Measurements from ENCODE around the gene HEXB. TPM values are rescaled to one million over a fixed set of nuclear protein-coding genes. Genes with fewer than 3 reads are reported as not detected.
"Not testable (repeated sequence)": the region's sequence is repeated elsewhere in the genome, so short reads cannot be mapped to it uniquely, and the experiment has no call there.

Gene HEXB
- total and polyA plus RNA-seq, 12 donors, result 68.7 to 225 (median 111) TPM

- no peak for ATAC-seq
- intact Hi-C loops (cut with DNase I), result loop anchor here in 6 of 10 donors (5.0 to 10.0 kb wide), 3 partner anchors 245 to 375 kb away; no protein-coding TSS in a partner anchor
- no peak for DNase-seq
Observed at GRCh38 chr5:74669821-74670220, 15.2 kb upstream of the HEXB start.

GRCh38 chr5:74670396-74671038 lies 14.5 kb upstream of the HEXB start:
- H3K4me3 ChIP-seq, result no peak overlapping the region
- TF ChIP-seq CTCF (IDR thresholded peaks at IDR 0.05), result no peak
- intact Hi-C loops (cut with DNase I), result loop anchor here in 6 of 10 donors (5.0 to 10.0 kb wide), 2 partner anchors 244 to 247 kb away; no protein-coding TSS in a partner anchor
- ATAC-seq (no peak), DNase-seq (no peak)
- peaks cover 0 to 26% (median 10%) of the 10 kb centered on the region in 9 donors for H3K4me1 ChIP-seq
- WGBS, 2 donors, result 77 to 91% methylated on average over 11 of the region's 11 CpGs
- H3K36me3 ChIP-seq, result no peaks in the 10 kb centered on the region
- no peak overlapping the region for H3K27ac ChIP-seq
- no peaks in the 10 kb centered on the region for H3K27me3 ChIP-seq
- no peaks in the 10 kb centered on the region for H3K9me3 ChIP-seq

More at GRCh38 chr5:74669821-74670220, 15.2 kb upstream of the HEXB start:
- H3K4me1 ChIP-seq, result peaks cover 0 to 30% (median 17%) of the 10 kb centered on the region in 9 donors
- WGBS, 2 donors, result 79 to 83% methylated on average over 2 of the region's 2 CpGs
- no peak for TF ChIP-seq CTCF (IDR thresholded peaks at IDR 0.05)
- H3K36me3 ChIP-seq, result no peaks in the 10 kb centered on the region
- H3K27me3 ChIP-seq, result no peaks in the 10 kb centered on the region
- H3K4me3 ChIP-seq, result no peak overlapping the region
- no peak overlapping the region for H3K27ac ChIP-seq
- H3K9me3 ChIP-seq, result no peaks in the 10 kb centered on the region

GRCh38 chr5:74672215-74672877 lies 12.7 kb upstream of the HEXB start:
- ATAC-seq, result peak; percentile 63 to 86 (median 70)
- peaks cover 0 to 21% (median 9%) of the 10 kb centered on the region in 9 donors for H3K4me1 ChIP-seq
- peak overlapping the region in 3 of 10 donors; percentile 37 to 40 (median 39) for H3K4me3 ChIP-seq
- WGBS, 2 donors, result 28 to 37% methylated on average over 5 of the region's 5 CpGs
- peak in 1 of 2 donors; percentile 15 for DNase-seq
- no peak for TF ChIP-seq CTCF (IDR thresholded peaks at IDR 0.05)
- no peaks in the 10 kb centered on the region for H3K9me3 ChIP-seq
- intact Hi-C loops (cut with DNase I), result loop anchor here in 7 of 10 donors (2.0 to 10.0 kb wide), 3 partner anchors 242 to 246 kb away; no protein-coding TSS in a partner anchor
- H3K27me3 ChIP-seq, result no peaks in the 10 kb centered on the region
- peak overlapping the region in 8 of 10 donors; percentile 4 to 74 (median 54) for H3K27ac ChIP-seq
- no peaks in the 10 kb centered on the region for H3K36me3 ChIP-seq

GRCh38 chr5:74673011-74673790 lies 11.8 kb upstream of the HEXB start:
- Histone ChIP-seq H3K4me3 (peak overlapping the region in 6 of 10 donors; percentile 27 to 40 (median 38)), H3K27me3 (no peaks in the 10 kb centered on the region), H3K36me3 (no peaks in the 10 kb centered on the region), H3K9me3 (no peaks in the 10 kb centered on the region), H3K4me1 (peaks cover 0 to 21% (median 9%) of the 10 kb centered on the region in 9 donors), H3K27ac (peak overlapping the region in 7 of 10 donors; percentile 4 to 74 (median 63))
- TF ChIP-seq CTCF (IDR thresholded peaks at IDR 0.05), result peak in 8 of 9 donors; percentile 24 to 59 (median 52)
- ATAC-seq, result peak; percentile 55 to 81 (median 76)
- intact Hi-C loops (cut with DNase I), result loop anchor here in 7 of 10 donors (2.0 to 10.0 kb wide), 3 partner anchors 242 to 246 kb away; no protein-coding TSS in a partner anchor
- WGBS, 2 donors, result 37 to 49% methylated on average over 6 of the region's 6 CpGs
- DNase-seq, result peak in 1 of 2 donors; percentile 17

- 96 to 99% methylated on average over 6 of the region's 6 CpGs for WGBS, 2 donors
- peaks cover 0 to 21% (median 9%) of the 10 kb centered on the region in 9 donors for H3K4me1 ChIP-seq
- H3K36me3 ChIP-seq, ATAC-seq, H3K27ac ChIP-seq, H3K4me3 ChIP-seq, DNase-seq, H3K9me3 ChIP-seq, H3K27me3 ChIP-seq: not testable (repeated sequence)
- intact Hi-C loops (cut with DNase I), result loop anchor here in 3 of 10 donors (5.0 to 10.0 kb wide), 2 partner anchors 238 to 241 kb away; no protein-coding TSS in a partner anchor
Observed at GRCh38 chr5:74676466-74676865, 8.6 kb upstream of the HEXB start.

- not testable (repeated sequence) for H3K9me3 ChIP-seq, DNase-seq, H3K27ac ChIP-seq, H3K36me3 ChIP-seq, ATAC-seq, H3K4me1 ChIP-seq, H3K4me3 ChIP-seq, H3K27me3 ChIP-seq
- intact Hi-C loops (cut with DNase I), result loop anchor here in 3 of 10 donors (5.0 to 10.0 kb wide), 2 partner anchors 237 to 239 kb away; no protein-coding TSS in a partner anchor
- WGBS, 2 donors, result 79 to 96% methylated on average over 3 of the region's 3 CpGs
Observed at GRCh38 chr5:74678123-74678522, 6.9 kb upstream of the HEXB start.

Measured in heart right ventricle (tissue), 16 donors.